ENCODE data around the gene ZFP82.

GRCh38 chr19:36401475-36401874, 17.0 kb downstream of the ZFP82 start:
- no peak for TF ChIP-seq EZH2phosphoT487 (IDR thresholded peaks at IDR 0.05; ENCODE audit: borderline replicate concordance, low read depth)
- TF ChIP-seq CTCF (IDR thresholded peaks at IDR 0.05) = no peak
- no peak for TF ChIP-seq POLR2AphosphoS5 (IDR thresholded peaks at IDR 0.05; ENCODE audit: low read depth, low read length)
- TF ChIP-seq USF2 (IDR thresholded peaks at IDR 0.05; ENCODE audit: borderline replicate concordance, low read depth, low read length) = no peak
- TF ChIP-seq RXRA (IDR thresholded peaks at IDR 0.05; ENCODE audit: borderline replicate concordance, low read depth) = no peak
- no peak for TF ChIP-seq GATA2 (CRISPR knock-in tag; IDR thresholded peaks at IDR 0.05)
- TF ChIP-seq MXI1 (IDR thresholded peaks at IDR 0.05; ENCODE audit: low read depth, low read length) = no peak
- no peak for TF ChIP-seq RCOR1 (IDR thresholded peaks at IDR 0.05; ENCODE audit: low read length)
- no peak for TF ChIP-seq RFX5 (IDR thresholded peaks at IDR 0.05; ENCODE audit: low read length)
- no peak for TF ChIP-seq FOSL2 (IDR thresholded peaks at IDR 0.05; ENCODE audit: borderline replicate concordance, low read depth)
- TF ChIP-seq SIN3A (IDR thresholded peaks at IDR 0.05; ENCODE audit: borderline replicate concordance, low read depth, low read length) = no peak
- no peak for TF ChIP-seq NRF1 (IDR thresholded peaks at IDR 0.05; ENCODE audit: low read depth, low read length)
- no peak for TF ChIP-seq NFIC (IDR thresholded peaks at IDR 0.05; ENCODE audit: borderline replicate concordance)
